GM18907 (cell line): ENCODE measurements around the gene ARHGEF19.
A peak's percentile ranks its signal among the peaks of the same experiment; 100 is the strongest.
"Not testable (repeated sequence)": the region's sequence is repeated elsewhere in the genome, so short reads cannot be mapped to it uniquely, and the experiment has no call there.

Experiments
- ATAC-seq: cut with Tn5 transposase; IDR thresholded peaks from one replicate; pipeline ENCODE4 v1.9.1; 2021; ENCODE audit warnings: mild to moderate bottlenecking, moderate library complexity; ENCODE audit not compliant: unreplicated experiment

ARHGEF19 gene

DNA sequence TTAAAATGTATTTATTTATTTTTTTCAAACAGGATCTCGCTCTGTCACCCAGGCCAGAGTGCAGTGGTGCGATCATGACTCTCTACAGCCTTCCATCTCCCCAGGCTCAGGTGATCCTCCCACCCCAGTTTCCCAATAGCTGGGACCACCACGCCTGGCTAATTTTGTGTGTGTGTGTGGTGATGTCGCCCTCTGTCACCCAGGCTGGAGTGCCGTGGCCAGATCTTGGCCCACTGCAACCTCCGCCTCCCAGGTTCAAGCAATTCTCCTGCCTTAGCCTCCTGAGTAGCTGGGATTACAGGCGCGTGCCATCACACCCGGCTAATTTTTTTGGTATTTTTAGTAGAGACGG is 44.3 kb downstream of the ARHGEF19 start:
- not testable (repeated sequence) for ATAC-seq

DNA sequence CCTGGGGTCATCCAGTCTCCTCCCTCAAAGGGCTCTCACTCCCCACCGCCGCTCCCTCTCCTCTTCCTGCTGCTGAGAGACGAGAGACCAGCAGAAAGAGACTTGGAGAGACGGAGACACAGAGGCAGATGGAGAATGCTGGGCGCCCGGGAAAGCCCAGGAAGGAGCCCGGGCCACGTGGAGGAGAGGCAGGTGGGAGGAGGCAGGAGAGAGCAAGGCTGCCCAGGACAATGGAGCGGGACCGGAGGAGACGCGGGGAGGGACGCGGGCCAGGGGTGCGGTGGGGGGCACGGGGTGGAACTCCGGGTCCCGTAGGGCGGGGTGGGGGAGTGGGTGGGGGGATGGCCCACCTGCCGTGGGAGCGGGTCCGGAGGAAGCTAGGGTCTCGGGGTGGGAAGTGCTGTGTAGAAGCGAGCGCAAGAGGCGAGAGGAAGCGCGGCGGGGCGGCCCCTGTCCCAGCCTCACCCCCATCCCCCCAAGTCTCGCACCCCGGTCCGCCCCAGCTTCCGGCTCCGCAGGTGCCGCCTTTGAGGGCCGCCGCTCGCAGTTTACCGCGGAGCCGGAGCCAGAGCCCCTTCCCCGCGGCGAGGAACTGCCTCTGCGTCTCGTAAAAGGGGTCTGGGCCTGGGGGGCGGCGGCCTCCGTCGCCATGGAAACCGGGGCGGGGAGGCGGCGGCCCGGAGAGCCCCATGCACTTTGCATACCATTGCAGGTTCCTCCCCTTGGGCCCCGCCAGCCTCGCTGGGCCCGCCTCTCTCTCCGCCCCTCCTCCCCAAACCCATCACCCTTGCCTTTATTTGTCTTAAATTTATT is 44.9 kb downstream of the ARHGEF19 start:
- ATAC-seq = peak; percentile 51

GRCh38 chr1:16166117-16166516 is 46.3 kb downstream of the ARHGEF19 start:
- no peak for ATAC-seq

- ATAC-seq = no peak
Observed at GRCh38 chr1:16165548-16165947, 46.9 kb downstream of the ARHGEF19 start.

DNA sequence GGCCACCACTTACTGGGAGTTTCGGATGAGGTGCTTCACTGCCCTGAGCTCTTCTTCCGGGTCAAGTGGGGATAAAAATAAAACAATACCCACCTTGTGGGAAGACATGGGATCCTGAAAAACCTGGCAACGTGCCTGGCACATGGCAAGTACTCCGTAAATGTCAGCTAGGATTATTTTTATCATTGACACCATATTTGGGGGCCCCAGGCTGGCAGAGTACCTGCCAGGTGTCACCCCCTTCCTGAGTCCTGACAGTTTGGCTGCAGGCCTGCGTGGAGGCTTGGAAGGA is 47.4 kb downstream of the ARHGEF19 start:
- ATAC-seq = no peak

GRCh38 chr1:16164213-16165072 is 48.0 kb downstream of the ARHGEF19 start:
- ATAC-seq = no peak

DNA sequence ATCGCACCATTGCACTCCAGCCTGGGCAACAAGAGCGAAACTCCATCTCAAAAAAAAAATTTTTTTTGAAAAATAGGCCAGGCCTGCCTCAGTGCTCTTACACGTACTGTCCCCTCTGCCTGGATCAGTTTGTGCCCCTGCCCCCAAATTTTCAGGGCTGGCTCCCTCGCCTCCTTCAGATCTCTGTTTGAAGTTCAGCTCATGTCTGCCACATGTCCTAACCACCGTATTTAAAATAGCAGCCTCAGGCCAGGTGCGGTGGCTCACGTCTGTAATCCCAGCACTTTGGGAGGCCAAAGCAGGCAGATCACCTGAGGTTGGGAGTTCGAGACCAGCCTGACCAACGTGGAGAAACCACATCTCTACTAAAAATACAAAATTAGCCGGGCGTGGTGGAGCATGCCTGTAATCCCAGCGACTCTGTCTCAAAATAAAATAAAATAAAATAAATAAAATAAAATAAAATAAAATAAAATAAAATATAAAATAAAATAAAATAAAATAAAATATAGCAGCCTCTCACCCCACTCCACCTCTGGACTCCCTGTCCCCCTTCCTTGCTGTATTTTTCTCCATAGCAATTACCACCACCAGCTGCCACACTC is 48.7 kb downstream of the ARHGEF19 start:
- ATAC-seq = not testable (repeated sequence)

GRCh38 chr1:16162163-16162822 is 50.2 kb downstream of the ARHGEF19 start:
- ATAC-seq = no peak

GRCh38 chr1:16161717-16162116 is 50.7 kb downstream of the ARHGEF19 start:
- ATAC-seq = no peak

DNA sequence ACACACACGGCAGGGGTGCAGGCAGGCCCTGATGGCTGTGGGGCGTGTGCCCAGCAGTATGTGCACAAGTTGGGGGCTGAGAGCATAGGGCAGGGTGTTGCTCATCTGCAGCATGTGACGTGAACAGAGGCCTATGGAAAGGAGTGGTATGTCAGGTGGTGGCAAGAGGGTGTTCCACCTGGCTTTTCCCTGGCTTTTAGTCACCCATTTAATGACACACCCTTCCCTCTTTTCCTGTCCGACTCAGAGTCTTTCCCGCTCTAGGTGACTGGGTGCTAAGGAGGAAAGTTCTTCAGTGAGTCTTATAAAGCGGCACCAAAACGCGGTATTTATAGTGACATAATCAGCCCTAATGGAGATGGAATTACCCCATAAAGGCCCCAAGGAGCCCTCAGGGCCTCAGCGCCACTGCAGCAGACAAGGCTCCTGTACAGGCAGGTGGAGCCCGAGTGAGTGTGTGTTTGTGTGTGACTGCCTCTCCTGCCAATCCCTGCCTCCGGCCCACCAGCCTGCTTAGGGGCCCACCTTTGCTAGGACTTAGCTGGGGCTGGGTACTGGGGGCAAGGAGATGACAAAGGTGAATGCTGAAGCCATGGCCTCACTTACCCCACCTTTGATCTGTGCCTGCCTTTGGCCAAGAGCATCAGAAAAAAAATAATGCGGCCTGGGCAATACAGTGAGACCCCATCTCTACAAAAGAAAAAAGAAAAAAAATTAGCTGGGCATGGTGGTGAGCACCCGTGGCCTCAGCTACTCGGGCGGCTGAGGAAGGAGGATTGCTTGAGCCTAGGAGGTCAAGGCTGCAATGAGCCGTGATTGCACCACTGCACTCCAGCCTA is 53.2 kb downstream of the ARHGEF19 start:
- no peak for ATAC-seq

DNA sequence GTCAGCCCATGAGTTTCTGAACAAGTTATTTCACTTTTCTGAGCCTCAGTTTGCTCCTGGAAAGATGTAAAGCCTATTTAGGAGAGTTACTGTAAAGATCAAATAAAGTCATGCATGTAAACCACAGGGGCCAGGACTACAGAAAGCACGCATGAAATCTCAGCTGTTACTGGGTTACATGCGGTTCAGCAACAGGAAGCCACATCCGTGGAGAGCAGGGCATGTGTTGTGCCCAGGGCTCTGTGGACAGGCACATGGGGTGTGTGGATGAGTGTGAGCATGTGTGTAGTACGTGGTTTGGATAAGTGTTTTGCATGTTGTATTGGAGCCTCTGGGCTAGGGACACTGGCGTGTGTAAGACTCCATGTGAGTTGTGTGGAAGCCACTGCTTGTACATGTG is 54.4 kb downstream of the ARHGEF19 start:
- ATAC-seq = no peak

GRCh38 chr1:16156848-16157495 is 55.5 kb downstream of the ARHGEF19 start:
- ATAC-seq = no peak

DNA sequence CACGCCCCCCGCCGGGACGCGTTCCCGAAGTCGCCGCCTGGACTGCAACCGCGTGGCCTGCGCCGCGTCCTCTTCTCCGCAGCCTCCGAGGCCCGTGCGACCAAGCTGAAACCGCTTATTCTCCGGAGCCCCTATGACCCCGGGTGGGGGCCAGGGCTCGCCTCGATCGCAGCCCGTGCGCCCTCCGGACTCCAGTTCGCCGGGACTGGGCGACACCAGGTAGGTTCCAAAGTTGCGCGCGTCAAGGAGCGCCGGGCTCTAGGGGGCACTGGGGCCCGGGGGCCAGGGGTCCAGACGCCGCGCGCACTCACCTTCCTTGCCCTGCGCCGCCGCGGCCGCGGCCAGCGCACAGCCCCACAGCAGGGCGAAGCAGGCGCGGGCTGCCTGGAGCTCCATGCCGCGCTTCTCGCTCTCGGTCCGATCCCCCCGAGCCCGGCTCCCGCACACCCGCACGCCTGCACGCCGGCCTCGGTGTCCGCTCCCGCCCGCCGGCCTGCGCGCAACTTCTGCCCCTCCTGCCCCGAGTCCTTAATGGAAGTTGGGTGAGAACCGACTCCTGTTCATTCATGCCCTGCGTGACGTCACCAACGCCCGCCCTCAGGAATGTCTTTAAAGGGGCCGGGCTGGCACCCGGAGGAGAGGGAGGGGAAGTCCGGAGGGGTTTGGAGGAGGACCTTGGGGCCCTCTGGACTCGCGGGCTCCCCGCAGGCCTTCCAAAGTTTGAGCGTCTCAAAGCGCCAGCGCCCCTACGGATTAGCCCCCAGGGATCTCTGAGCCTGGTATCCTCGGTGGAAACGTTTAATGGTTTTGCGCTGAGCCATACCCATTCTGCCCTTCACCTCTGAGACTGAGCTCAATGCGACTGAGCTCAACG is 56.7 kb downstream of the ARHGEF19 start, which contains the start of gene EPHA2:
Gene EPHA2, minus strand, starts transcription at position 533 of the 874 bp plus-strand sequence. Its CDS starts 137 bp downstream, at position 396.
- no peak for ATAC-seq

- ATAC-seq = no peak
Observed at GRCh38 chr1:16153999-16154673, 58.3 kb downstream of the ARHGEF19 start.

DNA sequence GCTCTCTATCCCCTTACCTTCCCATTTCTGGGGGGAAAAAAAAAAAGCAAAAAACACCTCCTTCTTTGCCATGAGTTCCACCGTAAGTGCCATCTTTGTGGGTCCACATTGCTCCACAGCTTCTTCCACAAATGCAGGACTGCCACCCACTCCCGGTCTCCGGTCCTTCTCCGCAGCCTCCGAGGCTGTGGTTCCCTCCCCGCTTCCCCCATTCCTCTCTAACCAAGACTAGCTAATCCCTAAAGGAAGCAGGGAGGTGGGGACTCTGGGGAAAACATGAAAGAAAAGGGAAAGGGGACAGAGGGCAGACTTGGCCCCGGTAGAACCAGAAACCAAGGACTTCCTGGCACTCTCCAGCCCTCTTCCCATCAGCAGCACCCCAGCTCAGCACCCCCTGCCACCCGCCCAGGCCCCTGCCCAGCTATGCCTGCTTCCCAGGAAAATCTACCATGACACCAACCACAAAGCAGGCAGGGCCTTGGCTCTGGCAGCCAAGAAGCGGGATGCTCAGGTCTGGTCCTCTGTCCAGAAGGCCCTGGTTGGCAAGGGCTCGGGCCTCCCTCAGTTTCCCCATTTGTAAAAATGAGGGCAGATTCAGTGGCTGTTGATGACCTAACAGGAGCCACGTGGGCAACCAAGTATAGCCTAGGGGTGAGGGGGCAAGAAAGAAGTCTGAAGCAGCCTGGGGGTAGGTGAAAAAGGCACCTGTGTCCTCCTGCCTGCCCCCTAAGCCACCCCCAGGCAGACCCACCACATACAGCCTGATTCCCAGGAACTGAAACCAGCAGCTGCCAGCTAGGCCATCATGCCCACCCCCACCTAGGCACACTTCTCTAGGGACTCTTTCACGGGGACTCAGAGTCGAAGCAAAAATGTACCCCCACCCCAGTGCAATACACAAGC is 59.1 kb downstream of the ARHGEF19 start:
- no peak for ATAC-seq

DNA sequence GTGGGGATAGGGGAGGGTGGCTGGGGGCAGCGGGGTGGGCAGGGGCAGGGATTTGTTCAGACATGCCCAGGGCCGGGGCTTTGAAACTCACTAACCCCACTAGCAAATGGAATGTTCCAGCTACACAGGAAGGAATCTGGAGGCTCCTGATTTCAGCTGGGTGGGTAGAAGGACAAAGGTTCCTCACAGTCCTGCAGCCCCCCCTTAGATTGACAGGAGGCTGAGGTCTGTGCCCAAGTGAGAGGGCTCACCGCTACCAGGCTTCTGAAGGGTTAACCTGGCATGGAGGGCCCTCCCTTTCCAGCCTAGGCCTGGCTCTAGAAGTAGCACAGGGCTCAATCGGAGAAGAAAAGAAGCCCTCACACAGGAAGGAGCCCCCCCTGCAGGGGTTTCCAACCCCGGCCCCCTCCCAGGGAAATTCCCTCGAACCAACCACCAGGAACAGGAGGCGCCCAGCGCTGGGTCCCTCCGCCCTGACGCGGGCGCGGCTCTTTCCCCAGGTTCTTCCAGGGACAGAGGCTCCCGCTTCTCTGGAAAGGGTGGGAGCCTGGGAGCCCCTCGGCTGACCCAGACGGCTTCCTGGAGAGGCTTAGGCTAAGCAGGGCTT is 59.9 kb downstream of the ARHGEF19 start:
- no peak for ATAC-seq

DNA sequence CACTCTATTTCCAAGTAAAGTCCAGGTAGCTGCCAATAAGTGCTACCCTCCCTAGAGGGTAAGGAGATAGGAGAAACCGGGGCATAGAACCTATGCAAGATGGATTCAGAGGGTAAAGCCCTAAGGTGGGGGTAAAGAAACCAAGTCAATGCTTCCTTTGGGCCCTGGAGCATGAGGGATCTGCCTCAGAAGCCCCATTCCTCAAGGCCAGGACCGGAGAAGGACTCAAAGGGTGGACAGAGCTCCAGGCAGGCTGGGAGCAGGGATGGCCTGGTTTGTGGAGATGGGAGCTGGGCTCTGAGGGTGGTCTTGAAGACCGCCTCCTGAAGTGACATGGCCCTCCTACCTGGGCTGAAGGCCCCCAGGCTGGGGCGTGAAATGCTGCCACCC is 60.5 kb downstream of the ARHGEF19 start:
- ATAC-seq = no peak
